BE2C (cell line): Measurements from ENCODE around the gene ZIC2.
"Not testable (repeated sequence)": the region's sequence is repeated elsewhere in the genome, so short reads cannot be mapped to it uniquely, and the experiment has no call there.

Experiments
- DNase-seq: peaks from one replicate; pipeline ENCODE4 v3.0.0-alpha.2; 2020
- H3K27me3 ChIP-seq: fragments of 250-450 bp; sonication (Bioruptor Pico); 2 replicates; pipeline ENCODE4 v1.5.1; 2020; ENCODE audit warnings: mild to moderate bottlenecking
- H3K36me3 ChIP-seq: fragments of 250-450 bp; sonication (Bioruptor Pico); 2 replicates; pipeline ENCODE4 v1.5.1; 2020; ENCODE audit warnings: mild to moderate bottlenecking
- H3K4me1 ChIP-seq: fragments of 250-450 bp; sonication (Bioruptor Pico); 2 replicates; pipeline ENCODE4 v1.5.1; 2020
- H3K4me3 ChIP-seq: 2 replicates; pipeline ENCODE4 v1.5.1; 2011; ENCODE audit warnings: low read depth, low read length
- H3K9me3 ChIP-seq: fragments of 250-450 bp; sonication (Bioruptor Pico); 2 replicates; pipeline ENCODE4 v1.5.1; 2020
- TF ChIP-seq, protein P1 (sequence below): IDR thresholded peaks from 2 replicates; pipeline ENCODE4 v1.5.1; 2012; ENCODE audit warnings: mild to moderate bottlenecking, low read depth, low read length

Gene ZIC2

GRCh38 chr13:99949679-99950413 is 31.7 kb upstream of the ZIC2 start:
- TF ChIP-seq, protein P1, sequence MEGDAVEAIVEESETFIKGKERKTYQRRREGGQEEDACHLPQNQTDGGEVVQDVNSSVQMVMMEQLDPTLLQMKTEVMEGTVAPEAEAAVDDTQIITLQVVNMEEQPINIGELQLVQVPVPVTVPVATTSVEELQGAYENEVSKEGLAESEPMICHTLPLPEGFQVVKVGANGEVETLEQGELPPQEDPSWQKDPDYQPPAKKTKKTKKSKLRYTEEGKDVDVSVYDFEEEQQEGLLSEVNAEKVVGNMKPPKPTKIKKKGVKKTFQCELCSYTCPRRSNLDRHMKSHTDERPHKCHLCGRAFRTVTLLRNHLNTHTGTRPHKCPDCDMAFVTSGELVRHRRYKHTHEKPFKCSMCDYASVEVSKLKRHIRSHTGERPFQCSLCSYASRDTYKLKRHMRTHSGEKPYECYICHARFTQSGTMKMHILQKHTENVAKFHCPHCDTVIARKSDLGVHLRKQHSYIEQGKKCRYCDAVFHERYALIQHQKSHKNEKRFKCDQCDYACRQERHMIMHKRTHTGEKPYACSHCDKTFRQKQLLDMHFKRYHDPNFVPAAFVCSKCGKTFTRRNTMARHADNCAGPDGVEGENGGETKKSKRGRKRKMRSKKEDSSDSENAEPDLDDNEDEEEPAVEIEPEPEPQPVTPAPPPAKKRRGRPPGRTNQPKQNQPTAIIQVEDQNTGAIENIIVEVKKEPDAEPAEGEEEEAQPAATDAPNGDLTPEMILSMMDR: no peak
- Histone ChIP-seq H3K36me3 (no peaks in the 10 kb centered on the region), H3K9me3 (no peaks in the 10 kb centered on the region), H3K4me3 (no peak overlapping the region), H3K27me3 (peaks cover 75% of the 10 kb centered on the region), H3K4me1 (no peaks in the 10 kb centered on the region)
- DNase-seq: no peak

DNA sequence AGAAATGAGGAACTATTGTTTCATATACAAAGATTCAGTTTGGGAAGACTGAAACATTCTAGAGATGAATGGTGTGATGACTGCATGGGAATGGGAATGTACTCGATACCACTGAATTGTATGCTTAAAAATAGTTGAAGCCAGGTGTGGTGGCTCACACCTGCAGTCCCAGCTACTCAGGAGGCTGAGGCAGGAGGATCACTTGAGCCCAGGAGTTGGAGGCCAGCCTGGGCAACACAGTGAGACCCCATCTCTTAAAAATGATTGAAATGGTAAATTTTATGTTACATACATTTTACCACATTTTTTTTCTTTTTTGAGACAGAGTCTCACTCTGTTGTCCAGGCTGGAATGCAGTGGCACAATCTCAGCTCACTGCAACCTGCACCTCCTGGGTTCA is 29.9 kb upstream of the ZIC2 start:
- peaks cover 90% of the 10 kb centered on the region for H3K27me3 ChIP-seq
- not testable (repeated sequence) for DNase-seq

GRCh38 chr13:99953138-99953755 is 28.3 kb upstream of the ZIC2 start:
- Histone ChIP-seq H3K4me3 (no peak overlapping the region), H3K9me3 (no peaks in the 10 kb centered on the region), H3K27me3 (peaks cover 96% of the 10 kb centered on the region), H3K4me1 (no peaks in the 10 kb centered on the region), H3K36me3 (no peaks in the 10 kb centered on the region)
- DNase-seq: no peak
- TF ChIP-seq, protein P1: no peak

More for the DNA sequence above, 29.9 kb upstream of the ZIC2 start:
- H3K9me3 ChIP-seq, H3K36me3 ChIP-seq, H3K4me3 ChIP-seq, H3K4me1 ChIP-seq: not testable (repeated sequence)

DNA sequence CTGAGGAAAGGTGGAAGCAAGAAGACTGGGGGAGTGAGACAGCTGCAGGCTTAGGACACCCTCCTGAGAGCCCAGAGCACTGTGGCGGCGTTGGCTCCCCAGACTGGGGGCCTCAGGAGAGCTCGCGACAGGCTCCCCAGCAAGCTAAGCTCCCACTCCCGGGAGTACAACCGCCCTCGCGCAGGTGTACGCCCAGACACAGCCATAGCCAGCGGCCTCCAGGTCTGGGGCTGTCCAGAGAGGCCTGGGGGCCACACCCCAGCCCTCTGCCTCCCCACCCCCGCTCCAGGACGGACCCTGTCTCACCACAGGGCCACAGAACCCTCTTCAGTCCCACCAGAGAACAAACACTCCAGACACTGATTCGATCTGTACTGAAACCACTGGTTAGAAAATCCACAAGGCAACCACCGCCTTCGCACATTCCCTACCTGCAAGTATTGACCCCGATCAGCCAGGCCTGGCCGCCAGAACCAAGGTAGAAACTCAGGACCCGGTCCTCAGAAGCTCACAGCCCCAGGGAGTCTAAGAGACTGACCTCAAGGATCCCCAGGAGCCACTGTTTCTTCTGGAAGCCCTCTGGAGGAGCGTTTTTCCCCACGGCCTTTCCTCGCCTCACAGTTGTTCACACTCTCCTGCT is 26.4 kb upstream of the ZIC2 start:
- TF ChIP-seq, protein P1: no peak
- Histone ChIP-seq H3K4me3 (no peak overlapping the region), H3K9me3 (peaks cover 5% of the 10 kb centered on the region; the same call in 1 of the 2 replicates), H3K36me3 (no peaks in the 10 kb centered on the region), H3K27me3 (peaks cover 100% of the 10 kb centered on the region), H3K4me1 (no peaks in the 10 kb centered on the region)
- no peak for DNase-seq

GRCh38 chr13:99955747-99956472 is 25.7 kb upstream of the ZIC2 start:
- Histone ChIP-seq H3K36me3 (no peaks in the 10 kb centered on the region), H3K4me1 (no peaks in the 10 kb centered on the region), H3K27me3 (peaks cover 97% of the 10 kb centered on the region), H3K4me3 (no peak overlapping the region), H3K9me3 (peaks cover 5% of the 10 kb centered on the region; the same call in 1 of the 2 replicates)
- no peak for DNase-seq
- TF ChIP-seq, protein P1: no peak
